ENCODE results near the gene SIM2. TPM values are rescaled to one million over a fixed set of nuclear protein-coding genes. Genes with fewer than 3 reads are reported as not detected.
A peak's percentile ranks its signal among the peaks of the same experiment; 100 is the strongest.

Gene SIM2
- polyA plus RNA-seq, 1 donor from 2014 or later, result not detected

DNA sequence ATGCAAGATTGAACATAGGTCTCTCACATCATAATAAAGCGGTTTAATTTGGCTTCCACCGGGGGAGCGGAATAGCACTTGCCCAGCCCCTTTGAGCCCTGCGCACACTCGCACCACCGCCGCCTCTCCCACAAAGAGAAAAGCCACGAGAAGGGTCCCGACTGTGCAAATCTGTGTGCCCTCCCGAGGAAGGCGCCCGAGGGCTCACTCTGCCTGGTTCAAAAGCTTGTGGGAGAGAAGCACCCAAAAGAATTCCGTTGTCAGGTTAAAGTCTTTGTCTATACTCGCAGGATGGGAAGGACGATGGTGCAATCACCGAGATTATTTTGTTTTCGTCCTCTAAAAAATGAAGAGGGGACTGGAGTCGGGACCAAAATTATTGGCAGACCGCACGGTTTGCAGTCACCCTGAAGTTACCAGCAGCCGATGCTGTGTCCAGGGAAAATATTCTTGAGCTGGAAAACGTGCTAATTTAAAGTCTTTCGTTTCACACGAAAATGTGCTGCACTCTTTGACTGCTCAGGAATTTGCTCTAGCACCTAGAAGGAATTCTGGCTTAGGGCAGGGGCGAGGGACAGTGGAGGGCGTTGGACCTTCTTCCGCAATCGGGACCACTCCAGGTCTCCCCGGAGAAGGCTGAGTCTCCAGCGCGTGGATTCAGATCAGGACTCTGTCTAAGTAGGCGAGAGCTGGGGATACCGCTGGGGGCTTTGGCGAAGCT is 6.6 kb upstream of the SIM2 start:
- Histone ChIP-seq H2AFZ (ENCODE audit: low read depth, low read length) (no peak overlapping the region), H3K36me3 (ENCODE audit: insufficient read depth, low read length) (no peaks in the 10 kb centered on the region), H4K20me1 (ENCODE audit: insufficient read depth) (no peaks in the 10 kb centered on the region), H3K27me3 (ENCODE audit: insufficient read depth, low read depth, low read length) (peaks cover 89% of the 10 kb centered on the region), H3K79me2 (replicated peaks; ENCODE audit: insufficient read depth, low read length) (no peaks in the 10 kb centered on the region), H3K9me2 (ENCODE audit: insufficient read depth, low read length) (no peaks in the 10 kb centered on the region), H3K4me2 (ENCODE audit: low read length) (no peak overlapping the region), H3K9me3 (ENCODE audit: low read length) (peaks cover 3% of the 10 kb centered on the region), H3K9ac (ENCODE audit: low read length) (no peak overlapping the region), H3K4me3 (ENCODE audit: low read length) (no peak overlapping the region), H3K27ac (ENCODE audit: low read length) (no peak overlapping the region), H3F3A (ENCODE audit: insufficient read depth, low read length, poor library complexity, severe bottlenecking) (no peaks in the 10 kb centered on the region)
- no peak for TF ChIP-seq MXI1 (conservative IDR thresholded peaks at IDR 0.05; ENCODE audit: poor library complexity, severe bottlenecking)
- peak; percentile 84 for TF ChIP-seq POLR2AphosphoS5 (IDR thresholded peaks at IDR 0.05)
- peak; percentile 82 for TF ChIP-seq EZH2 (IDR thresholded peaks at IDR 0.05; ENCODE audit: borderline replicate concordance, insufficient read depth, low read length, poor library complexity, severe bottlenecking)

- H3K79me2 ChIP-seq (replicated peaks; ENCODE audit: insufficient read depth, low read length), result no peaks in the 10 kb centered on the region
- no peaks in the 10 kb centered on the region for H3K36me3 ChIP-seq (ENCODE audit: insufficient read depth, low read length)
- peaks cover 3% of the 10 kb centered on the region for H3K9me3 ChIP-seq (ENCODE audit: low read length)
- no peak overlapping the region for H2AFZ ChIP-seq (ENCODE audit: low read depth, low read length)
- H3K27ac ChIP-seq (ENCODE audit: low read length), result no peak overlapping the region
- no peak overlapping the region for H3K4me2 ChIP-seq (ENCODE audit: low read length)
- H3K27me3 ChIP-seq (ENCODE audit: insufficient read depth, low read depth, low read length), result peaks cover 96% of the 10 kb centered on the region
- no peak overlapping the region for H3K4me3 ChIP-seq (ENCODE audit: low read length)
- H3K9ac ChIP-seq (ENCODE audit: low read length), result no peak overlapping the region
- H4K20me1 ChIP-seq (ENCODE audit: insufficient read depth), result no peaks in the 10 kb centered on the region
- no peaks in the 10 kb centered on the region for H3K9me2 ChIP-seq (ENCODE audit: insufficient read depth, low read length)
- no peak for TF ChIP-seq MXI1 (conservative IDR thresholded peaks at IDR 0.05; ENCODE audit: poor library complexity, severe bottlenecking)
- no peak for TF ChIP-seq EP300 (conservative IDR thresholded peaks at IDR 0.05; ENCODE audit: poor library complexity, severe bottlenecking)
- TF ChIP-seq TAF1 (IDR thresholded peaks at IDR 0.05; ENCODE audit: low read depth), result no peak
- TF ChIP-seq RAD21 (conservative IDR thresholded peaks at IDR 0.05), result no peak
- TF ChIP-seq EZH2 (IDR thresholded peaks at IDR 0.05; ENCODE audit: borderline replicate concordance, insufficient read depth, low read length, poor library complexity, severe bottlenecking), result no peak
- TF ChIP-seq, protein P1, sequence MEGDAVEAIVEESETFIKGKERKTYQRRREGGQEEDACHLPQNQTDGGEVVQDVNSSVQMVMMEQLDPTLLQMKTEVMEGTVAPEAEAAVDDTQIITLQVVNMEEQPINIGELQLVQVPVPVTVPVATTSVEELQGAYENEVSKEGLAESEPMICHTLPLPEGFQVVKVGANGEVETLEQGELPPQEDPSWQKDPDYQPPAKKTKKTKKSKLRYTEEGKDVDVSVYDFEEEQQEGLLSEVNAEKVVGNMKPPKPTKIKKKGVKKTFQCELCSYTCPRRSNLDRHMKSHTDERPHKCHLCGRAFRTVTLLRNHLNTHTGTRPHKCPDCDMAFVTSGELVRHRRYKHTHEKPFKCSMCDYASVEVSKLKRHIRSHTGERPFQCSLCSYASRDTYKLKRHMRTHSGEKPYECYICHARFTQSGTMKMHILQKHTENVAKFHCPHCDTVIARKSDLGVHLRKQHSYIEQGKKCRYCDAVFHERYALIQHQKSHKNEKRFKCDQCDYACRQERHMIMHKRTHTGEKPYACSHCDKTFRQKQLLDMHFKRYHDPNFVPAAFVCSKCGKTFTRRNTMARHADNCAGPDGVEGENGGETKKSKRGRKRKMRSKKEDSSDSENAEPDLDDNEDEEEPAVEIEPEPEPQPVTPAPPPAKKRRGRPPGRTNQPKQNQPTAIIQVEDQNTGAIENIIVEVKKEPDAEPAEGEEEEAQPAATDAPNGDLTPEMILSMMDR (IDR thresholded peaks at IDR 0.05; ENCODE audit: poor library complexity, severe bottlenecking), result no peak
- no peak for TF ChIP-seq SMC3 (conservative IDR thresholded peaks at IDR 0.05; ENCODE audit: poor library complexity)
- no peak for TF ChIP-seq POLR2AphosphoS5 (IDR thresholded peaks at IDR 0.05)
- TF ChIP-seq, protein P2, sequence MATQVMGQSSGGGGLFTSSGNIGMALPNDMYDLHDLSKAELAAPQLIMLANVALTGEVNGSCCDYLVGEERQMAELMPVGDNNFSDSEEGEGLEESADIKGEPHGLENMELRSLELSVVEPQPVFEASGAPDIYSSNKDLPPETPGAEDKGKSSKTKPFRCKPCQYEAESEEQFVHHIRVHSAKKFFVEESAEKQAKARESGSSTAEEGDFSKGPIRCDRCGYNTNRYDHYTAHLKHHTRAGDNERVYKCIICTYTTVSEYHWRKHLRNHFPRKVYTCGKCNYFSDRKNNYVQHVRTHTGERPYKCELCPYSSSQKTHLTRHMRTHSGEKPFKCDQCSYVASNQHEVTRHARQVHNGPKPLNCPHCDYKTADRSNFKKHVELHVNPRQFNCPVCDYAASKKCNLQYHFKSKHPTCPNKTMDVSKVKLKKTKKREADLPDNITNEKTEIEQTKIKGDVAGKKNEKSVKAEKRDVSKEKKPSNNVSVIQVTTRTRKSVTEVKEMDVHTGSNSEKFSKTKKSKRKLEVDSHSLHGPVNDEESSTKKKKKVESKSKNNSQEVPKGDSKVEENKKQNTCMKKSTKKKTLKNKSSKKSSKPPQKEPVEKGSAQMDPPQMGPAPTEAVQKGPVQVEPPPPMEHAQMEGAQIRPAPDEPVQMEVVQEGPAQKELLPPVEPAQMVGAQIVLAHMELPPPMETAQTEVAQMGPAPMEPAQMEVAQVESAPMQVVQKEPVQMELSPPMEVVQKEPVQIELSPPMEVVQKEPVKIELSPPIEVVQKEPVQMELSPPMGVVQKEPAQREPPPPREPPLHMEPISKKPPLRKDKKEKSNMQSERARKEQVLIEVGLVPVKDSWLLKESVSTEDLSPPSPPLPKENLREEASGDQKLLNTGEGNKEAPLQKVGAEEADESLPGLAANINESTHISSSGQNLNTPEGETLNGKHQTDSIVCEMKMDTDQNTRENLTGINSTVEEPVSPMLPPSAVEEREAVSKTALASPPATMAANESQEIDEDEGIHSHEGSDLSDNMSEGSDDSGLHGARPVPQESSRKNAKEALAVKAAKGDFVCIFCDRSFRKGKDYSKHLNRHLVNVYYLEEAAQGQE (IDR thresholded peaks at IDR 0.05; ENCODE audit: borderline replicate concordance), result no peak
- H3F3A ChIP-seq (ENCODE audit: insufficient read depth, low read length, poor library complexity, severe bottlenecking), result no peaks in the 10 kb centered on the region
Observed at GRCh38 chr21:36692835-36693488, 6.0 kb upstream of the SIM2 start.
